Endothelial cell of umbilical vein (primary cell): ENCODE measurements around the gene NLGN1. TPM values are rescaled to one million over a fixed set of nuclear protein-coding genes. Genes with fewer than 3 reads are reported as not detected.

Experiments used
- BruUV-seq: library from RNA; stranded (reverse); fragments of 400-500 nt; replicated peaks from 2 replicates; lab custom pipeline; 2021; lab: Mats Ljungman, UMichigan
- CTCF ChIA-PET: fragments of 300-600, 350-600 bp; sonication (Branson Sonifier 250); formaldehyde crosslinking; loops from one replicate; lab custom pipeline; 2021; ENCODE audit warnings: antibody characterized with exemption, inconsistent platforms; lab: Charles Lee
- POLR2A ChIA-PET: fragments of 300-600, 350-600 bp; sonication (Branson Sonifier 250); formaldehyde crosslinking; loops from one replicate; lab custom pipeline; 2021; ENCODE audit warnings: antibody characterized with exemption, inconsistent platforms; lab: Charles Lee
- DNase-seq: peaks from one replicate; pipeline ENCODE4 v3.0.0-alpha.2; 2011; ENCODE audit warnings: low read depth, low spot score
- FAIRE-seq: peaks from 2 replicates; lab custom pipeline; 2011; peaks lifted over from hg19 to GRCh38; lab: Jason Lieb, UNC
- H2AFZ ChIP-seq: 2 replicates; pipeline ENCODE4 v1.6.0; 2012; ENCODE audit warnings: low read depth, low read length, control low read depth, inconsistent platforms
- H3K27ac ChIP-seq: 2 replicates; pipeline ENCODE4 v1.5.1; 2011; ENCODE audit warnings: low read depth, mild to moderate bottlenecking, control low read depth, low read length, moderate library complexity; ENCODE audit not compliant: insufficient read depth
- H3K27me3 ChIP-seq, 2 experiments: 2 replicates each; pipeline versions ENCODE4 v1.6.0 to v1.6.1; 2011; ENCODE audit warnings: low read length in 2 of 2, mixed read lengths in 1 of 2; ENCODE audit not compliant: control insufficient read depth in 2 of 2, insufficient read depth in 2 of 2
- H3K36me3 ChIP-seq, 2 experiments: 2 replicates in 1 of 2; 3 replicates in 1 of 2; pipeline ENCODE4 v1.5.1; 2011; ENCODE audit warnings: low read length in 2 of 2, mild to moderate bottlenecking in 1 of 2, moderate library complexity in 1 of 2; ENCODE audit not compliant: control insufficient read depth in 2 of 2, insufficient read depth in 2 of 2; ENCODE audit errors: extremely low read depth in 1 of 2
- H3K4me1 ChIP-seq: 3 replicates; pipeline ENCODE4 v1.5.1; 2011; ENCODE audit warnings: mild to moderate bottlenecking, low read length; ENCODE audit not compliant: control insufficient read depth, insufficient read depth; ENCODE audit errors: extremely low read depth
- H3K4me2 ChIP-seq: 2 replicates; pipeline ENCODE4 v1.6.1; 2011; ENCODE audit warnings: low read length, control low read depth, mixed read lengths; ENCODE audit not compliant: insufficient read depth
- H3K4me3 ChIP-seq, 3 experiments: fragments of 200-600 bp in 1 of 3; sonication (generic), shearing (Covaris generic) in 1 of 3; replicated peaks in 1 of 3; 2 replicates each; pipeline ENCODE4 v1.5.1; 2011 to 2016; ENCODE audit warnings: control low read depth in 3 of 3, low read length in 3 of 3, mild to moderate bottlenecking in 2 of 3, inconsistent platforms in 1 of 3, low read depth in 1 of 3, moderate library complexity in 1 of 3; ENCODE audit not compliant: insufficient read depth in 1 of 3
- H3K79me2 ChIP-seq: 2 replicates; pipeline ENCODE4 v1.6.0; 2012; ENCODE audit warnings: low read length, inconsistent platforms; ENCODE audit not compliant: control insufficient read depth, insufficient read depth
- H3K9ac ChIP-seq: replicated peaks from 2 replicates; pipeline ENCODE3; 2011; ENCODE audit warnings: low read length, control low read depth; ENCODE audit not compliant: insufficient read depth; ENCODE audit errors: extremely low read depth
- H3K9me1 ChIP-seq: replicated peaks from 3 replicates; pipeline ENCODE4 v1.6.0; 2011; ENCODE audit warnings: mild to moderate bottlenecking, low read length; ENCODE audit not compliant: control insufficient read depth, insufficient read depth; ENCODE audit errors: extremely low read depth
- H3K9me3 ChIP-seq: replicated peaks from 2 replicates; pipeline ENCODE4 v1.5.1; 2012; ENCODE audit warnings: low read length, inconsistent platforms; ENCODE audit not compliant: control insufficient read depth, insufficient read depth
- H4K20me1 ChIP-seq: replicated peaks from 2 replicates; pipeline ENCODE3; 2011; ENCODE audit warnings: mild to moderate bottlenecking, low read length; ENCODE audit not compliant: control insufficient read depth, insufficient read depth; ENCODE audit errors: extremely low read depth
- CTCF ChIP-seq, 2 donors: IDR thresholded peaks; 1 replicate in 1 of 2; 2 replicates in 1 of 2; pipeline ENCODE4 v1.5.1; 2011; ENCODE audit warnings: low read length in 2 of 2, mild to moderate bottlenecking in 2 of 2, moderate library complexity in 2 of 2, control low read depth in 1 of 2, inconsistent platforms in 1 of 2, low read depth in 1 of 2; ENCODE audit not compliant: insufficient read depth in 1 of 2; ENCODE audit errors: extremely low read depth in 1 of 2
- EZH2 ChIP-seq: IDR thresholded peaks from 2 replicates; pipeline ENCODE4 v1.6.1; 2012; ENCODE audit warnings: borderline replicate concordance, low read depth, mild to moderate bottlenecking, moderate library complexity, low read length, inconsistent platforms; ENCODE audit not compliant: severe bottlenecking
- FOS ChIP-seq: IDR thresholded peaks from 2 replicates; pipeline ENCODE4 v1.6.1; 2011; ENCODE audit warnings: mild to moderate bottlenecking, low read length, moderate library complexity, borderline replicate concordance; ENCODE audit not compliant: insufficient read depth
- GATA2 ChIP-seq: IDR thresholded peaks from 2 replicates; pipeline ENCODE4 v1.7.0; 2011; ENCODE audit warnings: low read depth, mild to moderate bottlenecking, moderate library complexity, mixed read lengths, low read length; ENCODE audit not compliant: insufficient read length, insufficient read depth
- JUN ChIP-seq: IDR thresholded peaks from 2 replicates; pipeline ENCODE4 v1.6.1; 2011; ENCODE audit warnings: borderline replicate concordance, low read depth; ENCODE audit not compliant: insufficient read length, insufficient read depth
- MAX ChIP-seq: IDR thresholded peaks from 2 replicates; pipeline ENCODE4 v1.6.1; 2011; ENCODE audit not compliant: insufficient read depth, insufficient read length
- MYC ChIP-seq: IDR thresholded peaks from one replicate; pipeline ENCODE4 v1.6.1; 2011; ENCODE audit warnings: mild to moderate bottlenecking, low read depth, low read length
- POLR2A ChIP-seq: IDR thresholded peaks from 2 replicates; pipeline ENCODE4 v1.6.1; 2012; ENCODE audit warnings: low read depth, mild to moderate bottlenecking, control low read depth, low read length
- POLR2AphosphoS5 ChIP-seq: IDR thresholded peaks from 2 replicates; pipeline ENCODE4 v1.6.1; 2012; ENCODE audit warnings: low read depth, mild to moderate bottlenecking, control low read depth, low read length, moderate library complexity; ENCODE audit not compliant: insufficient read depth
- dilution Hi-C: fragments of 300-500 bp; cut with MboI; formaldehyde crosslinking; loops from one replicate; pipeline ENCODE4 v1.15.0; 2019; ENCODE audit warnings: low sequenced_read_pairs; ENCODE audit not compliant: extremely low pct_ligation_motif_present
- intact Hi-C: fragments of 100-400 bp; cut with micrococcal nuclease; formaldehyde crosslinking; loops from one replicate; pipeline ENCODE4 v1.10.0; 2022
- polyA plus RNA-seq, 4 experiments: library from polyadenylated mRNA; depleted of rRNA in 3 of 4; stranded (reverse) in 3 of 4; unstranded in 1 of 4; fragments of >200 nt; gene quantifications; 2 replicates each; pipeline versions ENCODE4 v1.2.1 to v1.2.3, GENCODE V29; 2011 to 2012; ENCODE audit warnings: missing spikeins in 1 of 4
- total RNA-seq: library from RNA; stranded (reverse); gene quantifications from 2 replicates; pipeline ENCODE4 v1.2.3, GENCODE V29; 2021

The NLGN1 gene
- total and polyA plus RNA-seq, 2 donors (not counting 3 experiments of a cell fraction or from before 2014, with no cell fraction given): 7.9 to 16.3 TPM

DNA sequence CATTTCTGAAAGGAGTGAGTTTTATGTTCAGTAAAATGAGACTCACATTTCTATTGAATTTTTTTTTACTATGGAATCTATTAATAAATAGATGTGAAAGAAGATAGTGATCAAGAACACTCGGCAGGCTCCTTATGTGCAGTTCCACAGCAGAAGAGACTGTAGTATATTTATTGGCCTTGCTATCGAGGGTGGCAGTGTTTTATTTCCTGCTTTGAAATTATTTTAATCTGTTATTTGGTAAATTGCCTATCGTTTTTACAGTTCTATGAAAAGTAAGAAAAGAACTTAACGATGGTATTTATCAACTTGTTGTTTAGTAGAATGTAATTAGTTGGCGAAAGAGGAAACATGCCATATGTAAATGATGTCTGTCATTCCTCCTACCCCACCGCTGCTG is 238.3 kb downstream of the NLGN1 start:
- Histone ChIP-seq H4K20me1 (no peaks in the 10 kb centered on the region), H3K4me1 (peaks cover 6% of the 10 kb centered on the region), H3K9me3 (no peaks in the 10 kb centered on the region), H3K9me1 (no peaks in the 10 kb centered on the region), H3K27me3 (no peaks in the 10 kb centered on the region), H3K79me2 (peaks cover 3% of the 10 kb centered on the region), H3K27ac (no peak overlapping the region), H2AFZ (no peak overlapping the region), H3K36me3 (no peaks in the 10 kb centered on the region), H3K4me3 (no peak overlapping the region), H3K4me2 (no peak overlapping the region), H3K9ac (no peak overlapping the region)
- FAIRE-seq: no peak
- no TSS peak for BruUV-seq
- dilution Hi-C loops: no loop called here
- no peak for DNase-seq
- POLR2A ChIA-PET: no interaction called here
- intact Hi-C loops: no loop called here
- CTCF ChIA-PET: no interaction called here
- TF ChIP-seq POLR2AphosphoS5 (no peak), EZH2 (no peak), GATA2 (no peak), JUN (no peak), MYC (no peak), FOS (no peak), POLR2A (no peak), CTCF (IDR thresholded peaks at IDR 0.05; ENCODE audit: extremely low read depth in 1 of 2, insufficient read depth in 1 of 2, low read depth in 1 of 2, low read length in 2 of 2) (no peak), MAX (no peak)
